Stimulated activated CD4-positive, alpha-beta T cell treated with anti-CD3 and anti-CD28 coated beads, Interleukin-1b, Interleukin-23, amount 100 ng/mL, for 4 hours (primary cell): Measurements from ENCODE around the gene CHI3L2.

Experiments used
- DNase-seq, 2 donors: peaks; one replicate each; pipeline ENCODE4 v3.0.0-alpha.2; 2020; ENCODE audit warnings: low read depth in 2 of 2

CHI3L2 gene

GRCh38 chr1:111220302-111220890 lies 7.1 kb upstream of the CHI3L2 start:
- no peak for DNase-seq

- no peak for DNase-seq
Measured at GRCh38 chr1:111221276-111221632, 6.3 kb upstream of the CHI3L2 start.

GRCh38 chr1:111221633-111222291 lies 5.8 kb upstream of the CHI3L2 start:
- no peak for DNase-seq

GRCh38 chr1:111222308-111223125 lies 5.0 kb upstream of the CHI3L2 start:
- DNase-seq: peak; percentile 67 to 72

DNA sequence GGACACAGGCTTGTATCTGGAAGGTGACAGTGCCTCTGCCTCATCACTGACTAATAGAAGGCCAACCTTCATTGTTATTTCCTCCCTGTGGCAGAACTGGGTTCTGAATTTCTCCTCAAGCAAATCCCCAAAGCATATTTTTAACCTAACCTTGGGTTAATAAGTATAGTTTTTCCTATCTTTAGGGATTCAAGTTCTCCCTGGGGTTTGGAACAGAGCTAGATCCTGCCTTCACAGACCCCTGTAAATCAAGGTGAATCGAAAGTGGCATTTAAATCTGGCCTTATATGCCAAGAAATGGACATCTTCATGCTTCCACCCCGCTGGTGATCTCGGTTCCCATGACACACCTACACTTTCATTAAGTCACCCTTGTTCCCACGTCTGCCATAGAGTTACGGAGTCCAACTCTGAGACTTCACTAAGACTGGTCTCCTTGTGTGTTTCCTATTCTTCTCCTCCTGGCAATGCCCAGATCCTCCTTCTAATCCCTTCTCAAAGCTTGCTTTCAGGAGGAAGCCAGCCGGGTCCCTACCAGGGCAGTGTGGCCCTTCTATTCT lies 4.3 kb upstream of the CHI3L2 start:
- DNase-seq: no peak

- no peak for DNase-seq
Measured at GRCh38 chr1:111225091-111225490, 2.4 kb upstream of the CHI3L2 start.

DNA sequence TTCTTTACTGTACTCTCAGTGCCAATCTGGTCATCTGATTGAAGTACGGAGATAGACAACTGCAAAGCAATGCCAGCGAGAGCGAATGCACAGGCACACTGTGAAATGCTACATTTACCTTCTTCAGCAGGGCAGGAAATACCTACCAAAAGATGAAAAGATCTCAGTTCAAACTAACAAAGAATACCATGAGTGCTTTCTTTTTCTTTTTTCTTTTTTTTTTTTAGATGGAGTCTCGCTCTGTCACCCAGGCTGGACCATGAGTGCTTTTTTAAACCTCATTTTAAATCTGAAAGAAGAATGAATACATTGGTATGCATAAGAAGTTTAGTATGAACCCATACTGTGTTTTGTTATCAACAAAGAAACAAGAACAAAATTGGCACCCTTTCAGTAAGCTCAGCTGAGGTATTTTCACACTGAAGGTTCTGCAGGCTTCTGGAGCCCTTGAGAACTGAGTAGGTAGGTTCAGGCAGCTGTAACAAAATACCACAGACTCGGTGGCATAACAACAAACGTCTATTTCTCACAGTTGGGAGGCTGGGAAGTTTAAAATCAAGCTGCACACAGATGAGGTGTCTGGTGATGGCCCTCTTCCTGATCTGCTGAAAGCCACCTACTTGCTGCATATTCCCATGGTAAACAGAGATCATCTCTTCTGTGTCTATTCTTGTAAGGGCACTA lies 1.7 kb upstream of the CHI3L2 start:
- no peak for DNase-seq

- no peak for DNase-seq
Measured at GRCh38 chr1:111227851-111228747, 586 bp downstream of the CHI3L2 start.

- DNase-seq: no peak
Measured at GRCh38 chr1:111228748-111229126, 1.2 kb downstream of the CHI3L2 start.

DNA sequence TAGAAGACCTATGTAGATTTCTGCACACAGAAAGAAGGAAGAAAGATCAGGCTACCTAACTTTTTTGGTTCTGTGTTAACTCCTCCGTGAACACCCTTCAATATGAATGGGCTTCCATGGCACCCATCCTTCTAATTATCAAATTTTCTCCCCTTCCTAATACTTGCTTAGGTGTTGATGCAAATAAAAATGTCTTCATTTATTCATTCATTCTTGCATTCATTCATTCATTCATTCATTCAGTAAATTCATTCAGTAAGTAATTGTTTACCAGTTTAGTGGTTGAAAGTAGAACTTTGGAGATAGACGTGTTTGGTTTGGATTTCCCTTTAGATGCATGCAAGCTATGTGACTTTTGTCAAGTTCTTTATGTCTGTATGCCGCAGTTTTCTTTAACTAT lies 4.6 kb downstream of the CHI3L2 start:
- DNase-seq: no peak

- no peak for DNase-seq
Measured at GRCh38 chr1:111234258-111234657, 6.7 kb downstream of the CHI3L2 start.

- DNase-seq: no peak
Measured at GRCh38 chr1:111234866-111235265, 7.4 kb downstream of the CHI3L2 start.

- no peak for DNase-seq
Measured at GRCh38 chr1:111236379-111236778, 8.9 kb downstream of the CHI3L2 start.

DNA sequence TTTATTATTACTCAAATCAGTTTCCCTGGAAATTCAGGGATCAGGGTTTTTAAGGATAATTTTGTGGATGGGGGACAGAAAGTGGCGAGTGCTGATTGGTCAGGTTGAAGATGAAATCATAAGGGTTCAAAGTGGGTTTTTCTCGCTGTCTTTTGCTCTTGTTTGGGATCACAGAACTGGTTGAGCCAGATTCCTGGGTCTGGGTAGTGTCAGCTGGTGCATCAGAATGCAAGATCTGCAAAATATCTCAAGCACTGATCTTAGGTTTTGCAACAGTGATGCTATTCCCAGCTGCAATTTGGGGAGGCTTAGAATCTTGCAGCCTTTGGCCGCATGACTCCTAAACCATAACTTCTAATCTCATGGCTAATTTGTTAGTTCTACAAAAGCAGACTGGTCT lies 9.3 kb downstream of the CHI3L2 start:
- DNase-seq: no peak

- no peak for DNase-seq
Measured at GRCh38 chr1:111238056-111238795, 10.7 kb downstream of the CHI3L2 start.

- DNase-seq: no peak
Measured at GRCh38 chr1:111241797-111242196, 14.3 kb downstream of the CHI3L2 start.

DNA sequence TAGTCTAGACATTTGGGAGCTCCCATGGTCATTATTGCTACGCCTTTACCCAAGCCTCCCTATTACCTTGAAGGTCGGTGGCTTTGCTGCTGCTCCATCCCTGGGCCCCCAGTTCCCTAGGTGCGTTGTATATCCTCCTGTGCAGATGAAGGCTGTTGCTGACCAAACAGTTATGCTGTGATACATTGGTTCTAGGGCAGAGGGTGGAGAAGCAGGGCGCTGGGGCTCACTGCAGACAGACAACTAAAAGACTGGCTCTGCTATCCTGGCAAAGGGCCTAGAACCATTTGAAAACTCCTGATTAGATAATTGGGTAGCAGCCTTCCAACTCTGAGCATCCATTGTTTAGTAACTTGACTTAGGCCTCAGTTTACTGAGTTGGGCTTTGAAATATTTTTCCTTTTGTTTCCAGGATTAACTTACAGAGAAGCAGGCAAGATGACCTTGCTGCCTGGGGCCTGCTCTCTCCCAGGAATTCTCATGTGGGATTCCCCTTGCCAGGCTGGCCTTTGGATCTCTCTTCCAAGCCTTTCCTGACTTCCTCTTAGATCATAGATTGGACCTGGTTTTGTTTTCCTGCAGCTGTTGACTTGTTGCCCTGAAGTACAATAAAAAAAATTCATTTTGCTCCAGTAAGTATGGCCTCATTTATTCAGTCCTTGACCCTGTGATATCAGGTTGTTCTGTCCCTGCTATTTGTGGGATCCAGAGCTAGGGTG lies 15.5 kb downstream of the CHI3L2 start:
- no peak for DNase-seq

DNA sequence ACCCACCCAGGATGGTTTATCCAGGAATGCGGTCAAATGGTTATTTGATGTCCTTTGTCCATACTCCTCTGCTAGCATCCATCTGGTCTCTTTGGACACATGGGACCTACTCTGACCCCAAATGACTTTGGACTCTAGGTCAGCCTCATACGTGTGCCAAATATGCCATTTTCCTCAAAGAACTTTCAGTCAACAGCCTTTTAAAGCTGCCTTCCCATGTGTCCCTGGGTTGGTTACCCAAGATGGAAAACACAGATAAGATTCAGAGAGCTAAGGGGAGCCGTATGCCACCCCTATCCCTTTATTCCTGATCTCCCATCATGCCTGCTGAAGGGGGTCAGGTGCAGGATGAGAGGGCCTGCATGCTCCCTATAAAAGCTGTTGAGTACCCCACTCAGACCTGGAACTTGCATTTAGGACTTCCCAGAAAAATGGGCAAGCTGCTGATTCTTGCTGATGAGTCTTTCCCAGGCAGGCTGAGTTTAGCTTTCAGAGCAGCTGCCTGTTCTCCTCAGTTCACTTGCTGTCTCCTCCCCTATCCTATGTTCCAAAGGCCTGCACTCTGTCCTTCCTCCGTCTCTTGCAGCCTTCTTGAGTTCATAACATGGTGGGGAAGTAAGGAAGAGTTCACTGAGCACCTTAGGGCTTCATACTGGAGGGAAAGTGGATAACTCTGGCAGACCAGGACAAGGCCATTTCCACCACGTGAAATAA lies 19.8 kb downstream of the CHI3L2 start:
- no peak for DNase-seq

DNA sequence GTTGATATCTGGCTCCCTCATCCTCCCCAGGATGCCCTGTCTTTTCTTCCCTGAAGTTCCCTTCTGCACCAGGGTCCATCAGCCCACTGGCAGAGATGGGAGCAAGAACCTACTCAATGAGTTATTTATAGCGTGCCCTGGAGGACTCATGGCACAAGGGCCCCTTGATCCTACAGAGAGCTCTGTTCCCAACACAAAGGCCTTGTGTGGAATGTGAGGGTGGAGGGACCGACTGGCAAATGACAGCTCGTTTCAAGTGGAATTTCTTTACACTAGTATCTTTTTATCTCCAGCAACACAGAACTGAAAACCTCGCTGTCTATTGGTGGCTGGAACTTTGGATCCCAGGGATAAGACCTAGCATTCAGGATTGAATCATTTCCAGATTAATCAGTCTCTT lies 22.4 kb downstream of the CHI3L2 start:
- DNase-seq: no peak
